Suprapubic skin (tissue), 3 donors: ENCODE data around the gene FADS6.

Experiments
- POLR2A ChIP-seq, 2 donors: fragments of 450-650 bp; IDR thresholded peaks; one replicate each; pipeline ENCODE4 v1.6.1; 2017; ENCODE audit warnings: antibody characterized with exemption in 2 of 2, mild to moderate bottlenecking in 2 of 2, moderate library complexity in 2 of 2
- TF ChIP-seq, protein P1 (sequence below), 2 donors: fragments of 200-600 bp in 1 of 2; fragments of 450-650 bp in 1 of 2; sonication (generic) in 1 of 2; IDR thresholded peaks; one replicate each; pipeline ENCODE4 v1.5.1; 2016 to 2019; ENCODE audit warnings: antibody characterized with exemption in 2 of 2, mild to moderate bottlenecking in 1 of 2, moderate library complexity in 1 of 2

DNA sequence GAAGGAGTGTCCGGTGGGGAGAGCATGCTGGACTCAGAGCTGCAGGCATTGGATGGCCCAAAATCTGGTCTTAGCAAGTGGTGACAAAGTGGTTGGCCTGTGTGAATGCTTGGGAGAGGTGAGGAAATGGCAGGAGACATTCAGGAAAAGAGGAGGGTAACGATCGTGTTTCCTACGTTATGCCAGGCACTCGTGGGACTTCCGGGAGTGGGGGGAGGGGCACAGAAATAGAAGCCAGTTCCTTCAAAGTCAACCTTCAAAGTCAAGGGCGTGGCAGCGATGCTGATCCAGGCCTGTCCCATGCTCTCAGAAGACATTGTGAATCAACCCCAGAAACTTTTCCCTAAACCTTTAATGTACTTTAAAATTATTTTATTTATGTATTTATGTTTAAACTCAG is 46.1 kb upstream of the FADS6 start:
- TF ChIP-seq, protein P1, sequence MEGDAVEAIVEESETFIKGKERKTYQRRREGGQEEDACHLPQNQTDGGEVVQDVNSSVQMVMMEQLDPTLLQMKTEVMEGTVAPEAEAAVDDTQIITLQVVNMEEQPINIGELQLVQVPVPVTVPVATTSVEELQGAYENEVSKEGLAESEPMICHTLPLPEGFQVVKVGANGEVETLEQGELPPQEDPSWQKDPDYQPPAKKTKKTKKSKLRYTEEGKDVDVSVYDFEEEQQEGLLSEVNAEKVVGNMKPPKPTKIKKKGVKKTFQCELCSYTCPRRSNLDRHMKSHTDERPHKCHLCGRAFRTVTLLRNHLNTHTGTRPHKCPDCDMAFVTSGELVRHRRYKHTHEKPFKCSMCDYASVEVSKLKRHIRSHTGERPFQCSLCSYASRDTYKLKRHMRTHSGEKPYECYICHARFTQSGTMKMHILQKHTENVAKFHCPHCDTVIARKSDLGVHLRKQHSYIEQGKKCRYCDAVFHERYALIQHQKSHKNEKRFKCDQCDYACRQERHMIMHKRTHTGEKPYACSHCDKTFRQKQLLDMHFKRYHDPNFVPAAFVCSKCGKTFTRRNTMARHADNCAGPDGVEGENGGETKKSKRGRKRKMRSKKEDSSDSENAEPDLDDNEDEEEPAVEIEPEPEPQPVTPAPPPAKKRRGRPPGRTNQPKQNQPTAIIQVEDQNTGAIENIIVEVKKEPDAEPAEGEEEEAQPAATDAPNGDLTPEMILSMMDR (IDR thresholded peaks at IDR 0.05), result no peak
- TF ChIP-seq POLR2A (IDR thresholded peaks at IDR 0.05), result no peak
